ENCODE measurements around the gene RSPH9. TPM values are rescaled to one million over a fixed set of nuclear protein-coding genes. Genes with fewer than 3 reads are reported as not detected.
"Not testable (repeated sequence)": the region's sequence is repeated elsewhere in the genome, so short reads cannot be mapped to it uniquely, and the experiment has no call there.

Gene RSPH9
- polyA plus RNA-seq, 1 experiment = 0.37 TPM

- ChIA-PET CTCF (interaction anchor here (1.0 to 1.6 kb wide), 4 partner anchors 20 to 433 kb away, joined by 4 to 5 read pairs (median 4); no protein-coding TSS in a partner anchor), POLR2A (interaction anchor here (1.6 kb wide), 2 partner anchors 10 to 16 kb away, joined by 8 to 14 read pairs; partner anchors contain the start of genes GTPBP2 and MAD2L1BP)
- TF ChIP-seq, protein P1, sequence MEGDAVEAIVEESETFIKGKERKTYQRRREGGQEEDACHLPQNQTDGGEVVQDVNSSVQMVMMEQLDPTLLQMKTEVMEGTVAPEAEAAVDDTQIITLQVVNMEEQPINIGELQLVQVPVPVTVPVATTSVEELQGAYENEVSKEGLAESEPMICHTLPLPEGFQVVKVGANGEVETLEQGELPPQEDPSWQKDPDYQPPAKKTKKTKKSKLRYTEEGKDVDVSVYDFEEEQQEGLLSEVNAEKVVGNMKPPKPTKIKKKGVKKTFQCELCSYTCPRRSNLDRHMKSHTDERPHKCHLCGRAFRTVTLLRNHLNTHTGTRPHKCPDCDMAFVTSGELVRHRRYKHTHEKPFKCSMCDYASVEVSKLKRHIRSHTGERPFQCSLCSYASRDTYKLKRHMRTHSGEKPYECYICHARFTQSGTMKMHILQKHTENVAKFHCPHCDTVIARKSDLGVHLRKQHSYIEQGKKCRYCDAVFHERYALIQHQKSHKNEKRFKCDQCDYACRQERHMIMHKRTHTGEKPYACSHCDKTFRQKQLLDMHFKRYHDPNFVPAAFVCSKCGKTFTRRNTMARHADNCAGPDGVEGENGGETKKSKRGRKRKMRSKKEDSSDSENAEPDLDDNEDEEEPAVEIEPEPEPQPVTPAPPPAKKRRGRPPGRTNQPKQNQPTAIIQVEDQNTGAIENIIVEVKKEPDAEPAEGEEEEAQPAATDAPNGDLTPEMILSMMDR (IDR thresholded peaks at IDR 0.05; ENCODE audit: low read depth, low read length) = no peak
- no peaks in the 10 kb centered on the region for H3K9me3 ChIP-seq (ENCODE audit: control insufficient read depth, insufficient read depth, low read length)
- peak overlapping the region; percentile 21 for H3K27ac ChIP-seq (ENCODE audit: low read depth, low read length)
- H3K4me3 ChIP-seq (ENCODE audit: low read depth, low read length) = peak overlapping the region; percentile 61
- no peak for DNase-seq (ENCODE audit: low read depth, low spot score)
- no peaks in the 10 kb centered on the region for H3K27me3 ChIP-seq (ENCODE audit: control insufficient read depth, insufficient read depth, low read length)
These were observed 753 bp downstream of the RSPH9 start for GRCh38 chr6:43645613-43645964.

DNA sequence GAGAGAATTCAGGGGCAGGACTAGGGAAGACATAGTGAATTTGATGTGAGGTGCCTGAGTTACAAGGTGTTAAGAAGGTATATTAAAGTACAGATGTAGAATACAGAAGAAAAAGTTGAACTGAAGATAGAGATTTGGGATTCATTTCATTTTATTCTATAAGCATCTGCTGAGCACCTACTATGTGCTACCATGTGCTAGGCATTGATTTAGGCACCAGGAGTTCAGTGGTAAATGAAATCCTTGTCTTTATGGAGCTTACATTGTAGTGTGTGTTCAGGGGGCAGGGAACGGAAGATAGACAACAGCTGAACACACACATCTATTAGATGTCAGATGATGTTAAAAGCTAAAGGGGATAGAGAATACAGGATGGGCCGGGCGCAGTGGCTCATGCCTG, 2.8 kb downstream of the RSPH9 start:
- H3K27ac ChIP-seq (ENCODE audit: low read depth, low read length) = no peak overlapping the region
- no peak for DNase-seq (ENCODE audit: low read depth, low spot score)
- no peaks in the 10 kb centered on the region for H3K27me3 ChIP-seq (ENCODE audit: control insufficient read depth, insufficient read depth, low read length)
- TF ChIP-seq, protein P1 (IDR thresholded peaks at IDR 0.05; ENCODE audit: low read depth, low read length) = no peak
- no peak overlapping the region for H3K4me3 ChIP-seq (ENCODE audit: low read depth, low read length)
- no peaks in the 10 kb centered on the region for H3K9me3 ChIP-seq (ENCODE audit: control insufficient read depth, insufficient read depth, low read length)
- CTCF ChIA-PET = no interaction called here
- POLR2A ChIA-PET = no interaction called here

DNA sequence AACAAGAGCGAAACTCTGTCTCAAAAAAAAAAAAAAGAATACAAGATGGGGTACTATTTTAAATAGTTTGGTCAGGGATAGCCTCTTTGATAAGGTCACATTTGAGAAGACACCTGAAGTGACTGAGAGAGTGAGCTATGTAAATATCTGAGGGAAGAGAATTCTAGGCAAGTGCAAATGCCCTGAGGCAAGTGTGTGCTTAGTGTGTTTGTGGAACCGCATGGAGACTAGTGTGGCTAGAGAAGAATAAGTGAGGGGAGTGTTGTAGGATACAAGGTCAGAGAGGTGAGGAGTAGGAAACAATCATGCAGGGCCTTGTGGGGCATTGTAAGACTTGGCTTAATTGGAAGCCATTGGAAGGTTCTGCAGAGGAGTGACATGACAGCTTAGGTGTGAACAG, 3.4 kb downstream of the RSPH9 start:
- Histone ChIP-seq H3K4me3 (ENCODE audit: low read depth, low read length) (no peak overlapping the region), H3K9me3 (ENCODE audit: control insufficient read depth, insufficient read depth, low read length) (no peaks in the 10 kb centered on the region), H3K27me3 (ENCODE audit: control insufficient read depth, insufficient read depth, low read length) (no peaks in the 10 kb centered on the region), H3K27ac (ENCODE audit: low read depth, low read length) (no peak overlapping the region)
- POLR2A ChIA-PET = interaction anchor here (0.7 kb wide), 1 partner anchor 112 kb away, joined by 7 read pairs; no protein-coding TSS in a partner anchor
- CTCF ChIA-PET = interaction anchor here (1.0 kb wide), 1 partner anchor 19 kb away, joined by 3 read pairs; no protein-coding TSS in a partner anchor
- TF ChIP-seq, protein P1 (IDR thresholded peaks at IDR 0.05; ENCODE audit: low read depth, low read length) = no peak
- no peak for DNase-seq (ENCODE audit: low read depth, low spot score)

- not testable (repeated sequence) for H3K4me3 ChIP-seq (ENCODE audit: low read depth, low read length); H3K27ac ChIP-seq (ENCODE audit: low read depth, low read length); DNase-seq (ENCODE audit: low read depth, low spot score); H3K27me3 ChIP-seq (ENCODE audit: control insufficient read depth, insufficient read depth, low read length); H3K9me3 ChIP-seq (ENCODE audit: control insufficient read depth, insufficient read depth, low read length)
- ChIA-PET CTCF (interaction anchor here (0.7 kb wide), 2 partner anchors 121 to 134 kb away, joined by 4 to 6 read pairs; no protein-coding TSS in a partner anchor), POLR2A (interaction anchor here (0.7 kb wide), 1 partner anchor 13 kb away, joined by 3 read pairs; no protein-coding TSS in a partner anchor)
These were observed 8.0 kb downstream of the RSPH9 start for GRCh38 chr6:43652822-43653221.

DNA sequence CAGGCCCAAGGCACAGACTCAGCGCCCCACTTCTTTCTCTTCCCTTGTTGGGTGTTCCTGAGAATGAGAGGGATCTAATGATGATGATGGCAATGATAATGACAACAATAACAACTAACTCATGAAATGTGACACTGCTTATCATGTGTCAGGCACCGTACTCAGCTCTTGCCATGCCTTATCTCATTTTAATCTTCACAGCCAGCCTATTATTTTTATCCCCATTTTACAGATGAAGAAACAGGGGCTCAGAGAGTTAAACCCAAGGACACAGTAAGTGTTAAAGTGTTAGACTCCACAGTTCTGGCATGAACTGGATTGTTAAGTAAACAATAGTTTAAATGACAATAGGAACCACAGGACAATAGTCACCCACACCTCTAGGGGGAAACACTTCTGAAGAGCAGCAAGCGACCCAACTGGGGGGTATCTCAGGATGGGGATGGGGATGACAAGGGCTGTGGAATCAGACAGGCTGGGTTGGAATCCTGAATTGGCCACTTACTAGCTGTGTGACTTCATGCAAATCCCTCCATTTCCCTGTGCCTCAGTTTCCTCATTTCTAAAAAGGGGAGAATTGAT, 12.5 kb downstream of the RSPH9 start:
- Histone ChIP-seq H3K9me3 (ENCODE audit: control insufficient read depth, insufficient read depth, low read length) (peaks cover 11% of the 10 kb centered on the region; the same call in 1 of the 2 replicates), H3K27me3 (ENCODE audit: control insufficient read depth, insufficient read depth, low read length) (peaks cover 2% of the 10 kb centered on the region), H3K4me3 (ENCODE audit: low read depth, low read length) (no peak overlapping the region), H3K27ac (ENCODE audit: low read depth, low read length) (no peak overlapping the region)
- ChIA-PET POLR2A (interaction anchor here (0.7 kb wide), 1 partner anchor 30 kb away, joined by 4 read pairs; the partner anchor contains the start of gene MRPS18A), CTCF (interaction anchor here (1.1 to 1.9 kb wide), 2 partner anchors 10 to 112 kb away, joined by 3 to 5 read pairs; no protein-coding TSS in a partner anchor)
- DNase-seq (ENCODE audit: low read depth, low spot score) = no peak
- TF ChIP-seq, protein P1 (IDR thresholded peaks at IDR 0.05; ENCODE audit: low read depth, low read length) = no peak

Data from AG04450 (cell line).